ENCODE measurements around the gene RADX. TPM values are rescaled to one million over a fixed set of nuclear protein-coding genes. Genes with fewer than 3 reads are reported as not detected.

Gene RADX, protein sequence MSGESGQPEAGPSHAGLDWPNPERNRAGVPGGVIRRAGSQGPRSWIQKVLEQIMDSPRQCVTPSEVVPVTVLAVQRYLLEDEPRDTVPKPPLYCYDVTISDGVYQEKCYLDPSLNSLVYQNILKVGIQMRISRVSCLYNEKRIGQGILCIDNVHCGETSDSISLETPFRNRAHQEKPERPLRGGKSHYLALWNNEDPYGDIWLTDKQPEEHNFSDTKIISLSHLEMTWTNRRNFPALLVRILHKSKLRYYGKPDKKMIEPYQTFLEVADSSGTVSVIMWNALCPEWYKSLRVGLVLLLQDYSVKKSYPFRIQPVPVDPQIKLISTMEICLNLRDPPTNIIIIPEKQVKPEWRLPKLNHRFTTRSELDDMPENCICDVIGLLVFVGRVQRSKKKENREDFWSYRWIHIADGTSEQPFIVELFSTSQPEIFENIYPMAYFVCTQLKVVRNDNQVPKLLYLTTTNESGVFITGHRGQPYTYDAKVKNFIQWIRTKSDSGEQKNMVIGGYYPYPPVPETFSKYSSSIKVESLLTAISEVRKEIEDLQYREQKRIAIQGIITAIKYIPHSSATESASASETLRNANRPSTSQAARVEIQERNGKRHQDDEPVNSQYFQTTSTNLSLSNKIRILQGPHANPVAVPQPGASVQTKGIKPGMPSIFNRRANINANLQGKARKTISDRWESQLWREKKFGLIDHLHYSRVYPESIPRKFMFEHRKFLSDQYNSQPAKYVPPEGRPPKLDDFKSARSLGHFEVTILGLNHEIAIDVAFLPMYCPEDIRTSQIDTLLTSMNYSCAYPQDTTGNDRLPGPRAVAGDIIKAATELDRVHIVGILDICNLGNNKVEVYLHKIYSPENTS
- 10 to 100 TPM in 1 of 2 experiments, 1 to 10 TPM in 1; 9.8 to 10.4 TPM for total RNA-seq

- Mint-ChIP-seq H3K36me3 (no peaks in the 10 kb centered on the region), H3K9me3 (no peaks in the 10 kb centered on the region), H3K4me1 (peaks cover 13% of the 10 kb centered on the region), H3K4me3 (peak within 1 kb of the TSS; percentile 92), H3K27me3 (no peaks in the 10 kb centered on the region), H3K27ac (peak within 1 kb of the TSS; percentile 88)
- POLR2A ChIA-PET, result interaction anchor here (1.2 kb wide), 1 partner anchor 9 kb away, joined by 4 read pairs; no protein-coding TSS in a partner anchor
- ATAC-seq (ENCODE audit: low read depth) (peak; percentile 98), DNase-seq (peak; percentile 81)
These were observed at the start of gene RADX for GRCh38 chrX:106611679-106612392. Gene RADX, plus strand, starts transcription at chrX:106611978. Its CDS starts 103 bp downstream, at chrX:106612081.

- H3K9me3 Mint-ChIP-seq, result no peaks in the 10 kb centered on the region
- H3K27ac Mint-ChIP-seq, result no peak overlapping the region
- peaks cover 2% of the 10 kb centered on the region for H3K27me3 Mint-ChIP-seq
- no peak overlapping the region for H3K4me3 Mint-ChIP-seq
- POLR2A ChIA-PET, result no interaction called here
- H3K36me3 Mint-ChIP-seq, result no peaks in the 10 kb centered on the region
- H3K4me1 Mint-ChIP-seq, result no peaks in the 10 kb centered on the region
- ATAC-seq (ENCODE audit: low read depth) (no peak), DNase-seq (no peak)
These were observed 46.8 kb upstream of the RADX start for GRCh38 chrX:106564986-106565385.

- H3K4me1 Mint-ChIP-seq, result no peaks in the 10 kb centered on the region
- no peak for DNase-seq
- ATAC-seq (ENCODE audit: low read depth), result no peak
- no peak overlapping the region for H3K27ac Mint-ChIP-seq
- H3K36me3 Mint-ChIP-seq, result no peaks in the 10 kb centered on the region
- peaks cover 2% of the 10 kb centered on the region for H3K27me3 Mint-ChIP-seq
- no peaks in the 10 kb centered on the region for H3K9me3 Mint-ChIP-seq
- no peak overlapping the region for H3K4me3 Mint-ChIP-seq
- POLR2A ChIA-PET, result no interaction called here
These were observed 45.4 kb upstream of the RADX start for GRCh38 chrX:106566362-106566761.

GRCh38 chrX:106581856-106582255 is 29.9 kb upstream of the RADX start:
- H3K4me1 Mint-ChIP-seq, result no peaks in the 10 kb centered on the region
- H3K27me3 Mint-ChIP-seq, result no peaks in the 10 kb centered on the region
- no peak overlapping the region for H3K4me3 Mint-ChIP-seq
- no peak overlapping the region for H3K27ac Mint-ChIP-seq
- H3K36me3 Mint-ChIP-seq, result no peaks in the 10 kb centered on the region
- ATAC-seq (ENCODE audit: low read depth) (no peak), DNase-seq (no peak)
- peaks cover 3% of the 10 kb centered on the region for H3K9me3 Mint-ChIP-seq
- POLR2A ChIA-PET, result no interaction called here

DNA sequence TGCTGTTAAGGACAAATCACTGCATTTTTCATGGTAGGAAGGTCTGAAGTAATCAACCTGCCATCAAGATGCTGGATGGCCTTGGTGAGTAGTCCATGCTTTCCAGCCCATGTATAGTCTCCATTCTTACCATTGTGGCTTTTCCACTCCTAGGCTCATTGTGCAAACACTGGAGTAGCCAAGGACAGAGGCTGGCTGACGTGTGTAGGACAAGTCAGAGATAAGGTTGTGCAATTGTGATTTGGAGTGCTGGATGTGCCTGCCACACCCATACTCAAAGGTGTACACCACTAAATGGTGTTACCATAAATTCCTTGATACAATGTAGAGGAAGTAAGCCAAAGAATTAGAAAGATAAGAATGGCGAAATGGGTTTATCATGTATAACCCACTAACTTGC is 26.3 kb upstream of the RADX start:
- no peaks in the 10 kb centered on the region for H3K36me3 Mint-ChIP-seq
- ATAC-seq (ENCODE audit: low read depth) (no peak), DNase-seq (no peak)
- no peaks in the 10 kb centered on the region for H3K9me3 Mint-ChIP-seq
- POLR2A ChIA-PET, result no interaction called here
- no peak overlapping the region for H3K27ac Mint-ChIP-seq
- no peaks in the 10 kb centered on the region for H3K4me1 Mint-ChIP-seq
- no peaks in the 10 kb centered on the region for H3K27me3 Mint-ChIP-seq
- H3K4me3 Mint-ChIP-seq, result no peak overlapping the region

DNA sequence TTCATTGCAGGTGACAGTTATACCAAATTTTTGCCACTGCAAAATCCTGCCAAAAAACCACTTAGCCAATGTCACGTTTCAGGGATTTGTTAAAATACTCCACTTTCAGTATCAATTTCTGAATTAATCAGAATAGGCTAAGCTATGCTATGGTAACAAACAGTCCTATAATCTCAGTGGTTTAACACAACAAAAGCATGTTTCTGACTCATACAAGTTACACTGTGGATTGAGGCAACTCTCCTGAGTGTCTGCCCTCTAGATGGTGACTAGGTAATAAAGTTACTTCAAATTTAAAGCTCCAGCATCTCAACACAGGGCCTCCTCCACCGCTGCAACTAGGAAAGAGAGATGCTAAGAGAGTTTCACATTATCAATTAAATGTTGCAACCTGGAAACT is 23.0 kb upstream of the RADX start:
- Mint-ChIP-seq H3K4me3 (no peak overlapping the region), H3K4me1 (no peaks in the 10 kb centered on the region), H3K27ac (no peak overlapping the region), H3K27me3 (no peaks in the 10 kb centered on the region), H3K9me3 (no peaks in the 10 kb centered on the region), H3K36me3 (no peaks in the 10 kb centered on the region)
- DNase-seq (no peak), ATAC-seq (ENCODE audit: low read depth) (no peak)
- POLR2A ChIA-PET, result no interaction called here

DNA sequence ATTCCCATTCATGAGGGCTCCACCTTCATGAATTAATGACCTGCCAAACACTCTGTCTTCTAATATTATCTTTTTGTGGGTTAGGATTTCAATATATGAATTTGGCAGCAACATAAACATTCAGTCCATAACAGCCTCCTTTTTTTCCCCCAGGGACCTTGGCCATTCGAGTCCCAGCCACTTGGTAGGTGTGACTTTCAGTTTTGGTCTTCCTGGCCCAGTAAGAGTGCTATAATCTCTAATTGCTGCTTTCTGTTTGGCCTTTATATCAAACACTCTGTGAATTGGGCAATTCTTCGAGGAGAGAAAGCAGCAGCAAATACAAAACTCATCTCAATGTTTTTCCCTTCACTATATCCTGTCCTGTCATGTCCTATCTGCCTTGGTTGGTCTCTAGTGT is 12.4 kb upstream of the RADX start:
- peaks cover 8% of the 10 kb centered on the region for H3K27me3 Mint-ChIP-seq
- no peak overlapping the region for H3K4me3 Mint-ChIP-seq
- no peak for DNase-seq
- H3K27ac Mint-ChIP-seq, result no peak overlapping the region
- no peaks in the 10 kb centered on the region for H3K4me1 Mint-ChIP-seq
- ATAC-seq (ENCODE audit: low read depth), result no peak
- POLR2A ChIA-PET, result no interaction called here
- no peaks in the 10 kb centered on the region for H3K36me3 Mint-ChIP-seq
- H3K9me3 Mint-ChIP-seq, result no peaks in the 10 kb centered on the region

DNA sequence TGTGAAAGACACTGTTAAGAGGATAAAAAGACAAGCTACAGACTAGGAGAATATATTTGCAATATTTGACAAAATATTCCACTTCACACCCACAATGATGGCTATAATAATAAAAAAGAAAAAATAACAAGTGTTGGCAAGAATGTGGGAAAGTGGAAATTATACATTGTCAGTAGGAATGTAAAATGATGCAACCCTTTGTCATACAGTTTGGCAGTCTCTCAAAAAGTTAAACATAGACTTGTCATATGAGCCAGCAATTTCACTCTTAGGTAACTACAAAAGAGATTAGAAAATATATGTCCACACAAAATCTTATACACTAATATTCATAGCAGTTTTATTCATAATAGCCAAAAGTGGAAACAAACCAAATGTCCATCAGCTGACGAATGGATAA is 5.2 kb upstream of the RADX start:
- peaks cover 4% of the 10 kb centered on the region for H3K4me1 Mint-ChIP-seq
- H3K4me3 Mint-ChIP-seq, result no peak overlapping the region
- H3K36me3 Mint-ChIP-seq, result no peaks in the 10 kb centered on the region
- no peak overlapping the region for H3K27ac Mint-ChIP-seq
- no peaks in the 10 kb centered on the region for H3K27me3 Mint-ChIP-seq
- no peak for DNase-seq
- ATAC-seq (ENCODE audit: low read depth), result no peak
- no peaks in the 10 kb centered on the region for H3K9me3 Mint-ChIP-seq
- POLR2A ChIA-PET, result no interaction called here

DNA sequence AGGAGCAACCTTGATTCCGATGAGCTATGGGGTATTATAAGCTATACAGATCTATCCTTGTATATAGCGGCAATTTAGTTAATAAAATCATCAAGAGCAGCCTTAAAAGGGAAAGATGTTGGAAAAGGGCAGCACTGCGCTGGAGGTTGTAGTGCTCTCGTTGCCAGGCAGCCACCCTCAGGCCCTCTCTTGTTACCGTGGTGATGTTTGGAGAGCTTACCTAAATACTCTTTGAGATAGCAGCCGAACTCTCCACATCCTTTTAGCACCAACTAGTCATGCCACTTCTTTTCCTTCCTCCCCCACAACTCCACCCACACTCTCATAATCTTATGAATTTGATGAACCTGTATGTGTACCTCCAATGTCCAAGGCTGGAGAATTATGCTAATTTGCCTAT is 3.8 kb upstream of the RADX start:
- H3K27me3 Mint-ChIP-seq, result no peaks in the 10 kb centered on the region
- H3K4me1 Mint-ChIP-seq, result peaks cover 8% of the 10 kb centered on the region
- POLR2A ChIA-PET, result no interaction called here
- DNase-seq (no peak), ATAC-seq (ENCODE audit: low read depth) (no peak)
- H3K4me3 Mint-ChIP-seq, result no peak overlapping the region
- no peaks in the 10 kb centered on the region for H3K36me3 Mint-ChIP-seq
- H3K27ac Mint-ChIP-seq, result no peak overlapping the region
- H3K9me3 Mint-ChIP-seq, result no peaks in the 10 kb centered on the region

DNA sequence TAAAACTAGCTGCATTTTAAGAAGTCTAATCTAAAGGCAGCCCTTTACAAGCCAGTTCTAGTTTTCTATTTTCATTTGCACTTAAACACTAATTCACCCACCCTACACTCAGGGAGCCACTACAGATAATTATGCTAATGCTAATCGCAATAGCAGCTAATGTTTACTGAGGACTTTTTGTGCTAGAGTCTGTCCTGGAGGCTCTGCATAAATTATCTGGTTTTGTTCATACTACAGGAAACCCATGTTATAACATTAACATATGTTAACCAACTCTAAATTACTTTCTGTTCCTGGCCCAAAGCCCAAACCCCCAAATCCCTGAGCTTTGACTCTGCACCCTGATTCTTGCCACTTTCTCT is 480 bp upstream of the RADX start:
- Mint-ChIP-seq H3K4me3 (peak overlapping the region; percentile 92), H3K9me3 (no peaks in the 10 kb centered on the region), H3K27me3 (no peaks in the 10 kb centered on the region), H3K36me3 (no peaks in the 10 kb centered on the region), H3K4me1 (peaks cover 13% of the 10 kb centered on the region), H3K27ac (peak overlapping the region; percentile 88)
- DNase-seq, result no peak
- ATAC-seq (ENCODE audit: low read depth), result no peak
- POLR2A ChIA-PET, result interaction anchor here (1.2 kb wide), 1 partner anchor 9 kb away, joined by 4 read pairs; no protein-coding TSS in a partner anchor

DNA sequence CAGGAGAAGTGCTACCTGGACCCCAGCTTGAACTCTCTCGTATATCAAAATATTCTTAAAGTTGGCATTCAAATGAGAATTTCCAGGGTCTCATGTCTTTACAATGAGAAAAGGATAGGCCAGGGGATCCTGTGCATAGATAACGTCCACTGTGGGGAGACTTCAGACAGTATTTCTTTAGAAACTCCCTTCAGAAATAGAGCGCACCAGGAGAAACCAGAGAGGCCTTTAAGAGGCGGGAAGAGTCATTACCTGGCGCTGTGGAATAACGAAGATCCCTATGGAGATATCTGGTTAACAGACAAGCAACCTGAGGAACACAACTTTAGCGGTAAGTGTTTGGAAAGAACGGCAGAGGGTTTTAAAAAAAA is 600 bp downstream of the RADX start:
- Mint-ChIP-seq H3K27me3 (no peaks in the 10 kb centered on the region), H3K4me3 (peak overlapping the region; percentile 92), H3K4me1 (peaks cover 13% of the 10 kb centered on the region), H3K9me3 (no peaks in the 10 kb centered on the region), H3K36me3 (no peaks in the 10 kb centered on the region), H3K27ac (peak overlapping the region; percentile 88)
- no peak for DNase-seq
- POLR2A ChIA-PET, result interaction anchor here (1.2 kb wide), 1 partner anchor 8 kb away, joined by 4 read pairs; no protein-coding TSS in a partner anchor
- ATAC-seq (ENCODE audit: low read depth), result peak; percentile 4

GRCh38 chrX:106613277-106613676 is 1.5 kb downstream of the RADX start:
- H3K27ac Mint-ChIP-seq, result no peak overlapping the region
- H3K27me3 Mint-ChIP-seq, result no peaks in the 10 kb centered on the region
- ATAC-seq (ENCODE audit: low read depth) (no peak), DNase-seq (no peak)
- H3K4me1 Mint-ChIP-seq, result peaks cover 10% of the 10 kb centered on the region
- H3K4me3 Mint-ChIP-seq, result peak overlapping the region; percentile 92
- POLR2A ChIA-PET, result no interaction called here
- no peaks in the 10 kb centered on the region for H3K36me3 Mint-ChIP-seq
- H3K9me3 Mint-ChIP-seq, result no peaks in the 10 kb centered on the region

GRCh38 chrX:106615041-106615440 is 3.3 kb downstream of the RADX start:
- H3K4me1 Mint-ChIP-seq, result peaks cover 10% of the 10 kb centered on the region
- POLR2A ChIA-PET, result no interaction called here
- H3K27me3 Mint-ChIP-seq, result no peaks in the 10 kb centered on the region
- no peak for ATAC-seq (ENCODE audit: low read depth)
- DNase-seq, result no peak
- H3K27ac Mint-ChIP-seq, result no peak overlapping the region
- no peaks in the 10 kb centered on the region for H3K9me3 Mint-ChIP-seq
- H3K4me3 Mint-ChIP-seq, result no peak overlapping the region
- H3K36me3 Mint-ChIP-seq, result no peaks in the 10 kb centered on the region
